HG03025 (cell line): ENCODE results near the gene PLEK2.
"Not testable (repeated sequence)": the region's sequence is repeated elsewhere in the genome, so short reads cannot be mapped to it uniquely, and the experiment has no call there.

Source experiments
- ATAC-seq: cut with Tn5 transposase; IDR thresholded peaks from one replicate; pipeline ENCODE4 v1.9.1; 2021; ENCODE audit warnings: mild to moderate bottlenecking, moderate library complexity; ENCODE audit not compliant: unreplicated experiment, low FRiP score

PLEK2 gene

DNA sequence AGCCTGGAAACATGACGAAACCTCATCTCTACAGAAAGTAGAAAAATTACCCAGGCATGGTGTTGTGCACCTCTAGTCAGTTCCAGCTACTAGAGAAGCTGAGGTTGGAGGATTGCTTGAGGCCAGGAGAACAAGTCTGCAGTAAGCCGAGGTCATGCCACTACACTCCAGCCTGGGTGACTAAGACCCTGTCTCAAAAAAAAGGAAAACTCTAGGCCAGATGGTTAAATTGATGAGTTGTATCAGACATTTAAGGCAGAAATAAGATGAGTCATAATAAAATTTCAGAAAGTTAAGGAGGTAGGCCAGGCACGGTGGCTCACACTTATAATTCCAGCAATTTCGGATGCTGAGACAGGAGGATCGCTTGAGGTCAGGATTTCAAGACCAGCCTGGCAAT lies 41.1 kb downstream of the PLEK2 start:
- no peak for ATAC-seq

- no peak for ATAC-seq
Observed at GRCh38 chr14:67365476-67365875, 46.5 kb downstream of the PLEK2 start.

GRCh38 chr14:67360470-67361206 lies 51.3 kb downstream of the PLEK2 start:
- peak; percentile 24 for ATAC-seq

GRCh38 chr14:67359775-67360469 lies 52.0 kb downstream of the PLEK2 start, which contains the start of the genes ATP6V1D and EIF2S1:
TSS of gene ATP6V1D (minus strand) at chr14:67359804. CDS start at chr14:67359698, 106 bp downstream.
TSS of gene EIF2S1 (plus strand) at chr14:67360328. CDS start at chr14:67364768, 4,440 bp downstream.
- peak; percentile 90 for ATAC-seq

DNA sequence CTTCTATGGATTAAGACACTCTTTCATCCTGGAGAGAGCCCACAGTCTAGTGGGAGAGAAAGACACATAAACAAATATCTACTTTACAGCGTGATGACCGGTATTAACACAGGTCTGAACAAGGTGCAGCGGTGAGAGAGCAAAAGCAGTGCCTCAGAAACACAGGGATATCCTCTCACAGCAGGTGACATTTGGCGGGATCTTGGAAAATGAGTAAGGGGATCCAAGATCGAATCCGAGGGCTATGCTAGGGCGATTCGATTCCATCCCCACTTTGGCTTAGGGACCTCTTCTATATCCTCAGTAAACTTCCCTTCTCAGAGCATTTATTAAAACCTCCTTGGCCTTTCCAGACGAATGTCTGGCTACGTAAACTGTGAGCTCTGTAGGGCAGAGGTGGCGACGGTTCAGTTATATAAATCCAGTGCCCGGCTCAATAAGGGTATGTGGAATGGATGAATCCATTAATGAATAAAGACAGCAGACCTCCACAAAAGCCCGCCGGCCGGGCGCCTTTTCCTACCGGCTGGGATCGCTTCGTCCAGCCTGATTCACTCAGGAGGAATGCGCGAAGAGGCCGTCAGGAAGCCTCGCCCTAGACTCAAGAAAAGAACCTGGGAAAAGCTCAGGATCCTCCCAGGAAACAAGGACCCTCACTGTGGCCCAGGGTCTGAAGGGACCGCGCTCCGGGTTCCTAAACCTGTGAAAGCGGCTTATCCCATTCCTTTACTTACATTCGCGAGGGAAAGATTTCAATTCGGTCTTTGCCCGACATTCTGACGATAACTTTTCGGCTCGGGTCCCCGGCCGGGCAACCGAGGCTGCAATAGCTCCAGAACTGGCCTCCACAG lies 52.8 kb downstream of the PLEK2 start:
- no peak for ATAC-seq

DNA sequence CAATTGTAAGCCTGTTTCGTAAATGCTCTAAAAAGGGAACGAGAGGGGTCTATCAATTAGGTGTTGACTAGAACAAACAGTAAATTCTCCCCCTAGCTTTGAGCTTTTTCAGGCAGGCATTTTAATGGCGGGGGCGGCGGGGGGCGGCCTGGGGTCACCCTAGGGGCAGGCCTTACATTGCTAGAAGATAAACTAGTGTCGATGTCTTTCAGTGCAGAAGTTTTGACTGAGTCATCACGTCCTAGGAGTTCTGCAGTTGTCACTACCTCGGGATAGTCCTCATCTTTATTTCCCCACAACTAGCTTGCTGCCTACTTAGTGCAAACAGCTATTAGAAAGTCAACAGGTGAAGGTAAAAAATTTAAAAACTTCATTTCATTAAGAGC lies 54.0 kb downstream of the PLEK2 start:
- no peak for ATAC-seq

GRCh38 chr14:67357186-67357968 lies 54.6 kb downstream of the PLEK2 start:
- ATAC-seq = no peak

DNA sequence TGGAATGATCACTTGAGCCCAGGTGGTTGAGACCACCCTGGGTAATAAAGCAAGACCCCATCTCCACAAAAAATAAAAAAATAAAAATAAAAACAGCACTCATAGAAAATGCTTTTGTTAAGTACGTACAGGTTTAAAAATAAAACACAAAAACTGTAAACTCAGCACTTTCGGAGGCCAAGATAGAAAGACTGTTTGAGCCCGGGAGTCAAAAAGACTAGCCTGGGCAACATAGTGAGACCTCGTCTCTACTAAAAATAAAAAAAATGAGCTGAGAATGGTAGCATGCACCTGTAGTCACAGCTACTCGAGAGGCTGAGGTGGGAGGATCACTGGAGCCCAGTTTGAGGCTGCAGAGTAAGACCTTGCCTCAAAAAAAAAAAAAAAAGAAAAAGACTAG lies 59.9 kb downstream of the PLEK2 start:
- ATAC-seq = no peak

- no peak for ATAC-seq
Observed at GRCh38 chr14:67345583-67345982, 66.4 kb downstream of the PLEK2 start.

- ATAC-seq = no peak
Observed at GRCh38 chr14:67343601-67344230, 68.2 kb downstream of the PLEK2 start.

DNA sequence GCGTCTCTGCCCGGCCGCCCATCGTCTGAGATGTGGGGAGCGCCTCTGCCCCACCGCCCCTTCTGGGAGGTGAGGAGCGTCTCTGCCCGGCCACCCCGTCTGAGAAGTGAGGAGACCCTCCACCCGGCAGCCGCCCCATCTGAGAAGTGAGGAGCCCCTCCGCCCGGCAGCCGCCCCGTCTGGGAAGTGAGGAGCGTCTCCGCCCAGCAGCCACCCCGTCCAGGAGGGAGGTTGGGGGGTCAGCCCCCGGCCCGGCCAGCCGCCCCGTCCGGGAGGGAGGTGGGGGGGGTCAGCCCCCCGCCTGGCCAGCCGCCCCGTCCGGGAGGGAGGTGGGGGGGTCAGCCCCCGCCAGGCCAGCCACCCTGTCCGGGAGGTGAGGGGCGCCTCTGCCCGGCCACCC lies 70.7 kb downstream of the PLEK2 start:
- not testable (repeated sequence) for ATAC-seq
